IMR-90 (cell line): ENCODE measurements around the gene RANBP3. TPM values are rescaled to one million over a fixed set of nuclear protein-coding genes. Genes with fewer than 3 reads are reported as not detected.

Experiments
- ATAC-seq: fragments of 200-7000 bp; cut with Tn5 transposase; 2 replicates; pipeline ENCODE4 v1.9.1; 2020; ENCODE audit warnings: low read depth, mild to moderate bottlenecking, moderate library complexity
- BruUV-seq: library from RNA; stranded (reverse); fragments of 400-500 nt; replicated peaks from 2 replicates; lab custom pipeline; 2021; lab: Mats Ljungman, UMichigan
- CTCF ChIA-PET: fragments of 300-600 bp; formaldehyde crosslinking; extraction: SDS; loops from one replicate; lab custom pipeline; 2021; ENCODE audit warnings: antibody characterized with exemption; lab: Yijun Ruan, JAX
- POLR2A ChIA-PET: fragments of 300-600 bp; sonication (Branson Sonifier 250); formaldehyde crosslinking; loops from one replicate; lab custom pipeline; 2022; ENCODE audit warnings: antibody characterized with exemption; ENCODE audit not compliant: unreplicated experiment; lab: Charles Lee
- DNase-seq: peaks from one replicate; pipeline ENCODE4 v3.0.0; 2013
- H2AFZ ChIP-seq: replicated peaks from 2 replicates; pipeline ENCODE3; 2013; ENCODE audit warnings: low read length, mild to moderate bottlenecking; ENCODE audit not compliant: poor library complexity
- H2AK5ac ChIP-seq: 2 replicates; pipeline ENCODE4 v1.6.1; 2013; ENCODE audit warnings: low read depth, low read length, inconsistent platforms
- H2AK9ac ChIP-seq: replicated peaks from 2 replicates; pipeline ENCODE3; 2013; ENCODE audit warnings: mild to moderate bottlenecking, low read depth, low read length, moderate library complexity; ENCODE audit not compliant: poor library complexity
- H2BK120ac ChIP-seq: 2 replicates; pipeline ENCODE4 v1.6.1; 2013; ENCODE audit warnings: low read depth, low read length, inconsistent platforms
- H2BK15ac ChIP-seq: 3 replicates; pipeline ENCODE4 v1.6.1; 2013; ENCODE audit warnings: low read depth, low read length, inconsistent platforms
- H2BK20ac ChIP-seq: 2 replicates; pipeline ENCODE4 v1.6.1; 2013; ENCODE audit warnings: low read depth, mild to moderate bottlenecking, inconsistent platforms, low read length, moderate library complexity
- H2BK5ac ChIP-seq: 2 replicates; pipeline ENCODE4 v1.6.1; 2013; ENCODE audit warnings: mild to moderate bottlenecking, low read depth, low read length, inconsistent platforms; ENCODE audit not compliant: poor library complexity, severe bottlenecking
- H3K14ac ChIP-seq: replicated peaks from 2 replicates; pipeline ENCODE4 v1.6.1; 2013; ENCODE audit warnings: low read depth, low read length, inconsistent platforms
- H3K18ac ChIP-seq: 2 replicates; pipeline ENCODE4 v1.6.1; 2013; ENCODE audit warnings: low read depth, low read length, control low read depth
- H3K23ac ChIP-seq: 2 replicates; pipeline ENCODE4 v1.6.1; 2013; ENCODE audit warnings: low read depth, low read length, inconsistent platforms
- H3K27ac ChIP-seq: 2 replicates; pipeline ENCODE4 v1.5.1; 2013; ENCODE audit warnings: mild to moderate bottlenecking, control low read depth, low read length; ENCODE audit not compliant: insufficient read depth
- H3K27me3 ChIP-seq: 2 replicates; pipeline ENCODE4 v1.6.1; 2013; ENCODE audit warnings: low read length; ENCODE audit not compliant: control insufficient read depth, insufficient read depth
- H3K36me3 ChIP-seq: 2 replicates; pipeline ENCODE4 v1.6.1; 2013; ENCODE audit warnings: low read length, mixed read lengths; ENCODE audit not compliant: control insufficient read depth, insufficient read depth
- H3K4ac ChIP-seq: 2 replicates; pipeline ENCODE4 v1.6.1; 2013; ENCODE audit warnings: low read depth, low read length, inconsistent platforms
- H3K4me1 ChIP-seq: 2 replicates; pipeline ENCODE4 v1.6.1; 2013; ENCODE audit warnings: low read length, mixed read lengths; ENCODE audit not compliant: control insufficient read depth, insufficient read depth
- H3K4me2 ChIP-seq: 2 replicates; pipeline ENCODE4 v1.6.1; 2013; ENCODE audit warnings: low read depth, mild to moderate bottlenecking, control low read depth, low read length, moderate library complexity
- H3K4me3 ChIP-seq: 2 replicates; pipeline ENCODE4 v1.5.1; 2013; ENCODE audit warnings: low read depth, mild to moderate bottlenecking, control low read depth, low read length, moderate library complexity; ENCODE audit not compliant: insufficient read depth
- H3K56ac ChIP-seq: 2 replicates; pipeline ENCODE4 v1.6.1; 2013; ENCODE audit warnings: low read length, inconsistent platforms; ENCODE audit not compliant: insufficient read depth; ENCODE audit errors: extremely low read depth
- H3K79me1 ChIP-seq, 2 experiments: 2 replicates each; pipeline ENCODE4 v1.6.1; 2013; ENCODE audit warnings: low read length in 2 of 2, inconsistent platforms in 1 of 2, low read depth in 1 of 2
- H3K9ac ChIP-seq: 2 replicates; pipeline ENCODE4 v1.6.1; 2013; ENCODE audit warnings: low read depth, low read length, control low read depth
- H3K9me1 ChIP-seq: 2 replicates; pipeline ENCODE4 v1.6.1; 2013; ENCODE audit warnings: low read length, inconsistent platforms; ENCODE audit not compliant: insufficient read depth
- H3K9me3 ChIP-seq: 2 replicates; pipeline ENCODE4 v1.6.1; 2013; ENCODE audit warnings: low read length; ENCODE audit not compliant: control insufficient read depth, insufficient read depth
- H4K20me1 ChIP-seq: 2 replicates; pipeline ENCODE4 v1.6.1; 2013; ENCODE audit warnings: low read length, inconsistent platforms; ENCODE audit not compliant: insufficient read depth
- H4K5ac ChIP-seq: 2 replicates; pipeline ENCODE4 v1.6.1; 2013; ENCODE audit warnings: mild to moderate bottlenecking, low read depth, low read length, control low read depth
- H4K8ac ChIP-seq, 2 experiments: 2 replicates each; pipeline ENCODE4 v1.6.1; 2013; ENCODE audit warnings: low read depth in 2 of 2, low read length in 2 of 2, control low read depth in 1 of 2, inconsistent platforms in 1 of 2
- H4K91ac ChIP-seq: 2 replicates; pipeline ENCODE4 v1.6.1; 2013; ENCODE audit warnings: low read depth, low read length, inconsistent platforms; ENCODE audit not compliant: insufficient read depth
- CHD1 ChIP-seq: IDR thresholded peaks from 2 replicates; pipeline ENCODE4 v1.6.1; 2012; ENCODE audit warnings: low read depth, low read length, improper control_type of control experiment
- MAFK ChIP-seq: IDR thresholded peaks from 2 replicates; pipeline ENCODE4 v1.6.1; 2012; ENCODE audit warnings: low read depth, low read length, improper control_type of control experiment
- MXI1 ChIP-seq: IDR thresholded peaks from 2 replicates; pipeline ENCODE4 v1.6.1; 2012; ENCODE audit warnings: low read depth, mild to moderate bottlenecking, low read length, moderate library complexity, borderline replicate concordance
- POLR2A ChIP-seq: IDR thresholded peaks from 2 replicates; pipeline ENCODE4 v1.6.1; 2012; ENCODE audit warnings: mild to moderate bottlenecking, low read depth, low read length
- RAD21 ChIP-seq: IDR thresholded peaks from 2 replicates; pipeline ENCODE4 v1.6.1; 2012; ENCODE audit warnings: low read length, improper control_type of control experiment
- RFX5 ChIP-seq: IDR thresholded peaks from 2 replicates; pipeline ENCODE4 v1.8.0; 2012; ENCODE audit warnings: low read depth, mild to moderate bottlenecking, low read length, moderate library complexity
- SMC3 ChIP-seq: fragments of 150-350 bp; IDR thresholded peaks from 2 replicates; pipeline ENCODE4 v1.6.1; 2016; ENCODE audit warnings: low read depth, mild to moderate bottlenecking, antibody characterized with exemption, low read length, moderate library complexity
- WGBS, 2 experiments: methylation state at CpG; one replicate each; pipeline versions ENCODE4 v1.1.5 to v1.1.7; 2013; ENCODE audit warnings: missing lambda C conversion rate in 2 of 2; ENCODE audit not compliant: insufficient read length in 1 of 2; ENCODE audit errors: extremely low coverage in 2 of 2; 5-methylcytosine and 5-hydroxymethylcytosine counted together
- dilution Hi-C: fragments of 300-500 bp; cut with HindIII; formaldehyde crosslinking; loops from one replicate; pipeline ENCODE4 v1.14.3; 2018; ENCODE audit warnings: low sequenced_read_pairs; ENCODE audit not compliant: unreplicated experiment
- in situ Hi-C: fragments of 300-500 bp; cut with MboI; formaldehyde crosslinking; loops from 3 replicates; pipeline ENCODE4 v1.14.3; 2019; ENCODE audit warnings: low sequenced_read_pairs, inconsistent platforms, mixed read lengths
- intact Hi-C: fragments of 100-400 bp; cut with micrococcal nuclease; formaldehyde crosslinking; loops from 2 replicates; pipeline ENCODE4 v1.10.0; 2022
- polyA plus RNA-seq, 3 experiments: library from polyadenylated mRNA; depleted of rRNA; stranded (reverse); fragments of >200 nt; gene quantifications; 2 replicates each; pipeline ENCODE4 v1.2.3, GENCODE V29; 2012; ENCODE audit warnings: low replicate concordance in 1 of 3
- total RNA-seq: library from RNA; depleted of rRNA; stranded (reverse); fragments of >200 nt; gene quantifications from 2 replicates; pipeline ENCODE4 v1.2.3, GENCODE V29; 2012
- TF ChIP-seq, protein P1 (sequence below): fragments of 150-350 bp; IDR thresholded peaks from 2 replicates; pipeline ENCODE4 v1.6.1; 2016; ENCODE audit warnings: low read depth, mild to moderate bottlenecking, low read length, moderate library complexity, borderline replicate concordance
- TF ChIP-seq, protein P2 (sequence below): fragments of 150-350 bp; IDR thresholded peaks from 2 replicates; pipeline ENCODE4 v1.6.1; 2017; ENCODE audit warnings: mild to moderate bottlenecking, antibody characterized with exemption, low read length, low read depth

The RANBP3 gene
- total and polyA plus RNA-seq, 2 of the 4 experiments (the other 2 are of a cell fraction), result 42.5 to 111 TPM

DNA sequence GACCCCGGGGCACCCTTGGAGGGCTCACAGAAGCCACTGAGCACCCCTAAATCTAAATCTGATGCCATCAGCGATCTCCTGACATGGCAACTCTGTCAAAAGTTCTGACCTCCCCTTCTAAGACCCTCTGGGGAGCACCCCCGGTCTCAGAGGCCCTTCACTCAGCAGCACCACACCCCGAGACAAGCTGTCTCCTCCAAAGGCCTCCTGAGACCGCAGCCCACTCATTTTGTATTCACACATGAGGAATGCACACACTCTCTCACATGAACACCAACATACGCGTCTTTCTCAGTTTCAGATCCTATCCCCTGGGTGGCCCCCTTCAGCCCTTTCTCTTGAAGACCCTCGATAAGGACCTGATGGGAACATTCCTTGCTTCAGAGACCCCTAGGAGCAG lies 77.0 kb downstream of the RANBP3 start:
- 93% methylated on average over 3 of the region's 8 CpGs; no CpG with 5 or more reads in 1 of the 2 experiments for WGBS, 2 experiments
- Histone ChIP-seq H3K14ac (no peak overlapping the region), H2BK120ac (no peak overlapping the region), H3K23ac (no peak overlapping the region), H2AK9ac (no peak overlapping the region), H2AK5ac (no peak overlapping the region), H3K4me3 (no peak overlapping the region), H4K91ac (no peak overlapping the region), H2AFZ (no peak overlapping the region), H3K9me1 (no peaks in the 10 kb centered on the region), H3K4me2 (no peak overlapping the region), H2BK15ac (no peak overlapping the region), H3K4ac (no peak overlapping the region), H3K79me1 (peaks cover 7 to 55% of the 10 kb centered on the region in 2 experiments; a peak in 3 of 4 replicates), H2BK5ac (no peak overlapping the region), H3K4me1 (peaks cover 4% of the 10 kb centered on the region), H3K9me3 (no peaks in the 10 kb centered on the region), H3K36me3 (peaks cover 11% of the 10 kb centered on the region; the same call in 1 of the 2 replicates), H3K18ac (no peak overlapping the region), H4K20me1 (peaks cover 42% of the 10 kb centered on the region), H3K9ac (no peak overlapping the region), H2BK20ac (no peak overlapping the region), H3K27ac (no peak overlapping the region), H4K8ac (no peak overlapping the region), H4K5ac (no peak overlapping the region), H3K27me3 (no peaks in the 10 kb centered on the region), H3K56ac (no peak overlapping the region)
- POLR2A ChIA-PET, result no interaction called here
- dilution Hi-C loops, result no loop called here
- DNase-seq, result no peak
- CTCF ChIA-PET, result interaction anchor here (1.2 kb wide), 1 partner anchor 97 kb away, joined by 5 read pairs; no protein-coding TSS in a partner anchor
- no peak for ATAC-seq
- no TSS peak for BruUV-seq
- in situ Hi-C loops, result no loop called here
- no peak for TF ChIP-seq SMC3
- TF ChIP-seq, protein P1, sequence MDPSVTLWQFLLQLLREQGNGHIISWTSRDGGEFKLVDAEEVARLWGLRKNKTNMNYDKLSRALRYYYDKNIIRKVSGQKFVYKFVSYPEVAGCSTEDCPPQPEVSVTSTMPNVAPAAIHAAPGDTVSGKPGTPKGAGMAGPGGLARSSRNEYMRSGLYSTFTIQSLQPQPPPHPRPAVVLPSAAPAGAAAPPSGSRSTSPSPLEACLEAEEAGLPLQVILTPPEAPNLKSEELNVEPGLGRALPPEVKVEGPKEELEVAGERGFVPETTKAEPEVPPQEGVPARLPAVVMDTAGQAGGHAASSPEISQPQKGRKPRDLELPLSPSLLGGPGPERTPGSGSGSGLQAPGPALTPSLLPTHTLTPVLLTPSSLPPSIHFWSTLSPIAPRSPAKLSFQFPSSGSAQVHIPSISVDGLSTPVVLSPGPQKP, result no peak
- TF ChIP-seq, protein P2, sequence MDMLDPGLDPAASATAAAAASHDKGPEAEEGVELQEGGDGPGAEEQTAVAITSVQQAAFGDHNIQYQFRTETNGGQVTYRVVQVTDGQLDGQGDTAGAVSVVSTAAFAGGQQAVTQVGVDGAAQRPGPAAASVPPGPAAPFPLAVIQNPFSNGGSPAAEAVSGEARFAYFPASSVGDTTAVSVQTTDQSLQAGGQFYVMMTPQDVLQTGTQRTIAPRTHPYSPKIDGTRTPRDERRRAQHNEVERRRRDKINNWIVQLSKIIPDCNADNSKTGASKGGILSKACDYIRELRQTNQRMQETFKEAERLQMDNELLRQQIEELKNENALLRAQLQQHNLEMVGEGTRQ, result no peak
- no peak for TF ChIP-seq RFX5
- no peak for TF ChIP-seq POLR2A
- TF ChIP-seq MXI1, result no peak
- no peak for TF ChIP-seq CHD1
- TF ChIP-seq MAFK, result no peak
- no peak for TF ChIP-seq RAD21
- intact Hi-C loops, result no loop called here
